Caco-2 (cell line): ENCODE measurements around the gene COL6A6. TPM values are rescaled to one million over a fixed set of nuclear protein-coding genes. Genes with fewer than 3 reads are reported as not detected.

Experiments used
- BruUV-seq: library from RNA; stranded (reverse); fragments of 400-500 nt; replicated peaks from 2 replicates; lab custom pipeline; 2021; lab: Mats Ljungman, UMichigan
- CTCF ChIA-PET: fragments of 300-600 bp; sonication (Branson Sonifier 250); formaldehyde crosslinking; loops from one replicate; lab custom pipeline; 2022; ENCODE audit warnings: antibody characterized with exemption; lab: Charles Lee
- POLR2A ChIA-PET: fragments of 300-600 bp; sonication (Branson Sonifier 250); formaldehyde crosslinking; loops from one replicate; lab custom pipeline; 2022; ENCODE audit warnings: antibody characterized with exemption; lab: Charles Lee
- DNase-seq, 2 experiments: peaks; one replicate each; pipeline versions ENCODE4 v3.0.0 to v3.0.0-alpha.2; 2020 to 2022
- H3K27me3 ChIP-seq: replicated peaks from 2 replicates; pipeline ENCODE4 v1.6.0; 2011; ENCODE audit warnings: low read length; ENCODE audit not compliant: control insufficient read depth, insufficient read depth
- H3K36me3 ChIP-seq: 2 replicates; pipeline ENCODE4 v1.5.1; 2011; ENCODE audit warnings: low read length; ENCODE audit not compliant: control insufficient read depth, insufficient read depth
- H3K4me1 ChIP-seq: fragments of 250-450 bp; sonication (Bioruptor Pico); 2 replicates; pipeline ENCODE4 v1.5.1; 2020; ENCODE audit warnings: mild to moderate bottlenecking
- H3K4me3 ChIP-seq: 2 replicates; pipeline ENCODE4 v1.5.1; 2011; ENCODE audit warnings: low read depth, mild to moderate bottlenecking, control low read depth, low read length
- H3K9me3 ChIP-seq: fragments of 250-450 bp; sonication (Bioruptor Pico); 2 replicates; pipeline ENCODE4 v1.5.1; 2020; ENCODE audit warnings: mild to moderate bottlenecking, moderate library complexity
- H3K27ac Mint-ChIP-seq: one replicate; pipeline ENCODE4 v1.8.0; 2022; ENCODE audit warnings: mixed read lengths; ENCODE audit not compliant: unreplicated experiment
- H3K27me3 Mint-ChIP-seq: one replicate; pipeline ENCODE4 v1.8.0; 2022; ENCODE audit warnings: mixed read lengths; ENCODE audit not compliant: insufficient read depth, unreplicated experiment
- H3K36me3 Mint-ChIP-seq: one replicate; pipeline ENCODE4 v1.8.0; 2022; ENCODE audit warnings: mild to moderate bottlenecking, mixed read lengths; ENCODE audit not compliant: insufficient read depth, unreplicated experiment
- H3K4me1 Mint-ChIP-seq: one replicate; pipeline ENCODE4 v1.8.0; 2022; ENCODE audit warnings: low read depth, mixed read lengths; ENCODE audit not compliant: unreplicated experiment
- H3K4me3 Mint-ChIP-seq: one replicate; pipeline ENCODE4 v1.8.0; 2022; ENCODE audit warnings: mild to moderate bottlenecking, moderate library complexity, mixed read lengths; ENCODE audit not compliant: unreplicated experiment
- H3K9me3 Mint-ChIP-seq: one replicate; pipeline ENCODE4 v1.8.0; 2022; ENCODE audit warnings: mixed read lengths; ENCODE audit not compliant: unreplicated experiment
- CTCF ChIP-seq, 2 experiments: fragments of 200-600 bp in 1 of 2; IDR thresholded peaks; 1 replicate in 1 of 2; 2 replicates in 1 of 2; pipeline versions ENCODE4 v1.5.1 to v1.8.0; 2011 to 2022; ENCODE audit warnings: antibody characterized with exemption in 1 of 2, control low read depth in 1 of 2, inconsistent platforms in 1 of 2, low read depth in 1 of 2, low read length in 1 of 2, mild to moderate bottlenecking in 1 of 2, moderate library complexity in 1 of 2; ENCODE audit not compliant: insufficient read depth in 1 of 2, severe bottlenecking in 1 of 2, unreplicated experiment in 1 of 2
- intact Hi-C: fragments of 100-400 bp; cut with micrococcal nuclease; formaldehyde crosslinking; loops from one replicate; pipeline ENCODE4 v1.10.0; 2022; ENCODE audit not compliant: unreplicated experiment
- total RNA-seq: library from RNA; stranded (reverse); gene quantifications from 2 replicates; pipeline ENCODE4 v1.2.3, GENCODE V29; 2022

COL6A6 gene
- total RNA-seq, 1 experiment from 2014 or later, result not detected

- H3K9me3 Mint-ChIP-seq, result no peaks in the 10 kb centered on the region
- Histone ChIP-seq H3K36me3 (no peaks in the 10 kb centered on the region), H3K9me3 (no peaks in the 10 kb centered on the region), H3K4me1 (no peaks in the 10 kb centered on the region), H3K27me3 (no peaks in the 10 kb centered on the region; the same call in 1 of the 2 replicates), H3K4me3 (no peak overlapping the region)
- BruUV-seq, result no TSS peak
- no peaks in the 10 kb centered on the region for H3K4me1 Mint-ChIP-seq
- H3K27ac Mint-ChIP-seq, result no peak overlapping the region
- CTCF ChIA-PET, result no interaction called here
- H3K4me3 Mint-ChIP-seq, result no peak overlapping the region
- no peak for DNase-seq
- POLR2A ChIA-PET, result no interaction called here
- no peak for TF ChIP-seq CTCF (IDR thresholded peaks at IDR 0.05; ENCODE audit: insufficient read depth in 1 of 2, low read depth in 1 of 2, low read length in 1 of 2, severe bottlenecking in 1 of 2, unreplicated experiment in 1 of 2)
- peaks cover 9% of the 10 kb centered on the region for H3K27me3 Mint-ChIP-seq
- no peaks in the 10 kb centered on the region for H3K36me3 Mint-ChIP-seq
- intact Hi-C loops, result no loop called here
Measured at GRCh38 chr3:130509008-130509407, 8.0 kb upstream of the COL6A6 start.

- no peak for TF ChIP-seq CTCF (IDR thresholded peaks at IDR 0.05; ENCODE audit: insufficient read depth in 1 of 2, low read depth in 1 of 2, low read length in 1 of 2, severe bottlenecking in 1 of 2, unreplicated experiment in 1 of 2)
- H3K4me3 ChIP-seq, result no peak overlapping the region
- H3K27me3 ChIP-seq, result no peaks in the 10 kb centered on the region; the same call in 1 of the 2 replicates
- H3K4me3 Mint-ChIP-seq, result no peak overlapping the region
- ChIA-PET POLR2A (no interaction called here), CTCF (no interaction called here)
- no peaks in the 10 kb centered on the region for H3K4me1 ChIP-seq
- H3K36me3 ChIP-seq, result no peaks in the 10 kb centered on the region
- DNase-seq, result no peak
- no peaks in the 10 kb centered on the region for H3K36me3 Mint-ChIP-seq
- H3K9me3 ChIP-seq, result no peaks in the 10 kb centered on the region
- H3K27ac Mint-ChIP-seq, result no peak overlapping the region
- no peaks in the 10 kb centered on the region for H3K9me3 Mint-ChIP-seq
- intact Hi-C loops, result no loop called here
- no peaks in the 10 kb centered on the region for H3K4me1 Mint-ChIP-seq
- H3K27me3 Mint-ChIP-seq, result peaks cover 24% of the 10 kb centered on the region
- no TSS peak for BruUV-seq
Measured at GRCh38 chr3:130514681-130515080, 2.3 kb upstream of the COL6A6 start.

GRCh38 chr3:130515755-130516154 is 1.2 kb upstream of the COL6A6 start:
- Histone ChIP-seq H3K27me3 (no peaks in the 10 kb centered on the region; the same call in 1 of the 2 replicates), H3K36me3 (no peaks in the 10 kb centered on the region), H3K4me1 (no peaks in the 10 kb centered on the region), H3K4me3 (no peak overlapping the region), H3K9me3 (no peaks in the 10 kb centered on the region)
- Mint-ChIP-seq H3K27ac (no peak overlapping the region), H3K9me3 (no peaks in the 10 kb centered on the region), H3K4me3 (no peak overlapping the region), H3K4me1 (no peaks in the 10 kb centered on the region), H3K36me3 (no peaks in the 10 kb centered on the region), H3K27me3 (peaks cover 24% of the 10 kb centered on the region)
- ChIA-PET CTCF (no interaction called here), POLR2A (no interaction called here)
- BruUV-seq, result no TSS peak
- intact Hi-C loops, result no loop called here
- no peak for TF ChIP-seq CTCF (IDR thresholded peaks at IDR 0.05; ENCODE audit: insufficient read depth in 1 of 2, low read depth in 1 of 2, low read length in 1 of 2, severe bottlenecking in 1 of 2, unreplicated experiment in 1 of 2)
- DNase-seq, result no peak
